ENCODE data around the gene BOLL. TPM values are rescaled to one million over a fixed set of nuclear protein-coding genes. Genes with fewer than 3 reads are reported as not detected.
"Not testable (repeated sequence)": the region's sequence is repeated elsewhere in the genome, so short reads cannot be mapped to it uniquely, and the experiment has no call there.

BOLL gene, protein sequence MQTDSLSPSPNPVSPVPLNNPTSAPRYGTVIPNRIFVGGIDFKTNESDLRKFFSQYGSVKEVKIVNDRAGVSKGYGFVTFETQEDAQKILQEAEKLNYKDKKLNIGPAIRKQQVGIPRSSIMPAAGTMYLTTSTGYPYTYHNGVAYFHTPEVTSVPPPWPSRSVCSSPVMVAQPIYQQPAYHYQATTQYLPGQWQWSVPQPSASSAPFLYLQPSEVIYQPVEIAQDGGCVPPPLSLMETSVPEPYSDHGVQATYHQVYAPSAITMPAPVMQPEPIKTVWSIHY
- not detected for total RNA-seq
- not detected for polyA plus RNA-seq

DNA sequence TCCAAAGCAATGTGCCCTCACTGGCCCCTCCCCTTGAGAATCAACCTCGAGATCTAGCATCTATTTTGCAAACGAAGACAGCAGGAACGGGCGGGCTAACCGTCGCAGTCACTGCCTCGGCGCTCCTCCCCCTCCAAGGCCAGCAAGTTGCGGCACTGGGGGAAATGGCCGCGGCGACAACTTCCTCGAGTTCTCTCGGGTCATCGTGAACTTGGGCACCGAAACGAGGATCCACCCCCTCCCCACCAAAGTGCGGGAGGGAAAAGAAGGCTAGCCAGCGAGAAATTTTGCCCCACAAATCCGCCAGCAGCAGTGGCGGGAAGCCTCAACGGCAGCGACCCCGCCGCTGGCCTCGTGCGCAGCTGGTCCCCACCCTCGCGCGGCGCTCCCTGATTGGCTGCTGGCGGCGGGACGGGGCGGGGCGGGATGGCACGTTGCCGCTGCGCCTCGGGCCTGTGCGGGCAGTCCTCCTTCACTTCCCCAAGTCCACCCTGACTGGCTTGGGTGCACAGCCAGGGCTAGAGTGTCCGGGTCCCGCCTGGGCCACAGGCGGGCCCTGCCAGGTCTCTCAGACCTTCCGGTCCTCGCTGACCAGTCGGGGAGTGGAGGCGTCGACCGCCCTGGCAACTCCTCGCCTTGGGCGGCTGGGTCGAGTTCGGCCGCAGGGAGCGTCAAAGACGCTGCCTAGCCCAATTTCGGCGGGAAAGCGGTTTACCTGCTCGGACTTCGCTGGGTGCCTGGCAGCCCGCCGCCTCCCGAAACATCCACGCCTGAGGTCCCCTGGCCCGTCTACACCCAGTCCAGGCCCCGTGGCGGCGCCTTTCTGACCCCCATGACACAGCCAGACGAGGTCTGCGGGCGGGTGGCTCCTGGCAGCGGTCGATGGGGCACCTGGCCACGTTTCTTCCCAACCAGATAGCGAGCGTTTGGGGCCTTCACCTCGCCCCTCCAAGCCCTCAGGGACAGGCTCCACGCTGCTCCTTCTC, at the start of gene BOLL:
Gene BOLL (minus strand): TSS at position 364 of the 986 bp plus-strand sequence. CDS start 3,469 bp downstream, outside the sequence.
- H3K9me3 Mint-ChIP-seq = no peaks in the 10 kb centered on the region
- peaks cover 10 to 14% of the 10 kb centered on the region in 2 donors for H3K27me3 Mint-ChIP-seq
- no peaks in the 10 kb centered on the region for H3K36me3 Mint-ChIP-seq
- intact Hi-C loops (cut with micrococcal nuclease) = no loop called here
- H3K4me3 ChIP-seq (ENCODE audit: low read length in 2 of 2) = peak within 1 kb of the TSS; percentile 36 to 51
- peak within 1 kb of the TSS; percentile 70 to 82 (median 74) for H3K4me3 Mint-ChIP-seq
- H3K4me1 Mint-ChIP-seq = peaks cover 0 to 1% (median 0%) of the 10 kb centered on the region in 4 donors
- H3K9me3 ChIP-seq (ENCODE audit: control insufficient read depth in 1 of 2, low read length in 2 of 2) = no peaks in the 10 kb centered on the region
- ChIA-PET POLR2A (ENCODE audit: partially characterized antibody) (no interaction called here), CTCF (ENCODE audit: partially characterized antibody) (no interaction called here)
- no peak for DNase-seq
- no peaks in the 10 kb centered on the region for H3K27me3 ChIP-seq (ENCODE audit: insufficient read depth, low read length)
- no peaks in the 10 kb centered on the region for H3K4me1 ChIP-seq (ENCODE audit: insufficient read depth, low read length)
- H3K36me3 ChIP-seq (ENCODE audit: insufficient read depth, low read length) = no peaks in the 10 kb centered on the region
- peak within 1 kb of the TSS in 2 of 7 donors; percentile 42 to 53 for H3K27ac Mint-ChIP-seq
- H3K27ac ChIP-seq (ENCODE audit: low read depth, low read length) = no peak within 1 kb of the TSS

DNA sequence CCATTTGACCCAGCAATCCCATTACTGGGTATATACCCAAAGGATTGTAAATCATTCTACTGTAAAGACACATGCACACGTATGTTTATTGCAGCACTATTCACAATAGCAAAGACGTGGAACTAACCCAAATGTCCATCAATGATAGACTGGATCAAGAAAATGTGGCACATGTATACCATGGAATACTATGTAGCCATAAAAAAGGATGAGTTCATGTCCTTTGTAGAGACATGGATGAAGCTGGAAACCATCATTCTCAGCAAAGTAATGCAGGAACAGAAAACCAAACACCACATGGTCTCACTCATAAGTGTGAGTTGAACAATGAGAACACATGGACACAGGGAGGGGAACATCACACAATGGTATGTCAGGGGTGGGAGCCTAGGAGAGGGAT, 49.7 kb upstream of the BOLL start:
- H3K4me1 ChIP-seq (ENCODE audit: insufficient read depth, low read length) = peaks cover 28% of the 10 kb centered on the region
- H3K27me3 ChIP-seq (ENCODE audit: insufficient read depth, low read length); H3K27ac ChIP-seq (ENCODE audit: low read depth, low read length); DNase-seq; H3K36me3 Mint-ChIP-seq; H3K36me3 ChIP-seq (ENCODE audit: insufficient read depth, low read length); H3K27me3 Mint-ChIP-seq; H3K4me3 Mint-ChIP-seq; H3K4me3 ChIP-seq (ENCODE audit: low read length in 2 of 2); H3K9me3 ChIP-seq (ENCODE audit: control insufficient read depth in 1 of 2, low read length in 2 of 2); intact Hi-C loops (cut with micrococcal nuclease); POLR2A ChIA-PET (ENCODE audit: partially characterized antibody): not testable (repeated sequence)
- CTCF ChIA-PET (ENCODE audit: partially characterized antibody) = interaction anchor here (2.1 kb wide), 1 partner anchor 21 kb away, joined by 4 read pairs; no protein-coding TSS in a partner anchor
- Mint-ChIP-seq H3K4me1 (peaks cover 22 to 38% (median 31%) of the 10 kb centered on the region in 4 donors), H3K27ac (peak overlapping the region in 2 of 7 donors; percentile 19 to 47), H3K9me3 (peaks cover 0 to 12% (median 7%) of the 10 kb centered on the region in 8 donors)

DNA sequence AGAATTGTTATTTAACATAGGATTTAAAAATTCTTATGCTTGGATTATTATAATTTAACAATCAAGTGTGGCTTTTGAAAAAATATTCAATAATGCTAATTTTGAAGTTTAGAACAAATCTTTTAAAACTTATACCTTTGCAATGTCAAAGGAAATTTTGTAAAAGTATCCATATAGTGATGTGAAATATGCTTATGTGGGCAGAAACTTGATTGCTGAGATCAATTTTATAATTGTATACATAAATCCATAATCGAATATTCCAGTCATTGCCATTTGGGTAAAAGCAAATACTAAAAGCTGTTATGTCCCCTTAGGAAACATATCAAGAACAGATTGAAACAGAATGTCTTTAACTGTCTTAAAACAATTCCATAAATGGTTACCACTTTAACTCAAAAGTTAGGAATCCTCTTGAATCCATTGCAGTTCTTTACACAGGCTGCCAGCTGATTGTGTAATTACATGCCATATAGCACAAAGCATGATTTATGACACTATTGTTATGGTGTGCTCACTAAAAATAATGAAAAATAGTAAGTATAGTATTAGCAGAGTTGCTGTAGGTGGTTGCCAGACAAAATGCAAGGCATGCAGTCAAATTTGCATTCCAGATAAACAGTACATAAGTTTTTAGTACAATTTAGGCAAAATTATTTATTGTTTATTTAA, 43.5 kb upstream of the BOLL start:
- H3K27me3 ChIP-seq (ENCODE audit: insufficient read depth, low read length) = no peaks in the 10 kb centered on the region
- H3K9me3 Mint-ChIP-seq = peaks cover 0 to 9% (median 5%) of the 10 kb centered on the region in 8 donors
- H3K9me3 ChIP-seq (ENCODE audit: control insufficient read depth in 1 of 2, low read length in 2 of 2) = no peaks in the 10 kb centered on the region
- no peaks in the 10 kb centered on the region for H3K4me1 ChIP-seq (ENCODE audit: insufficient read depth, low read length)
- intact Hi-C loops (cut with micrococcal nuclease) = no loop called here
- no peaks in the 10 kb centered on the region for H3K36me3 ChIP-seq (ENCODE audit: insufficient read depth, low read length)
- ChIA-PET CTCF (ENCODE audit: partially characterized antibody) (interaction anchor here (0.7 kb wide), 1 partner anchor 22 kb away, joined by 3 read pairs; no protein-coding TSS in a partner anchor), POLR2A (ENCODE audit: partially characterized antibody) (no interaction called here)
- no peak for DNase-seq
- no peak overlapping the region for H3K4me3 Mint-ChIP-seq
- H3K27ac Mint-ChIP-seq = no peak overlapping the region
- no peak overlapping the region for H3K27ac ChIP-seq (ENCODE audit: low read depth, low read length)
- H3K4me3 ChIP-seq (ENCODE audit: low read length in 2 of 2) = no peak overlapping the region
- H3K36me3 Mint-ChIP-seq = peaks cover 5 to 12% of the 10 kb centered on the region in 2 donors
- no peaks in the 10 kb centered on the region for H3K27me3 Mint-ChIP-seq
- peaks cover 1 to 13% (median 5%) of the 10 kb centered on the region in 4 donors for H3K4me1 Mint-ChIP-seq

DNA sequence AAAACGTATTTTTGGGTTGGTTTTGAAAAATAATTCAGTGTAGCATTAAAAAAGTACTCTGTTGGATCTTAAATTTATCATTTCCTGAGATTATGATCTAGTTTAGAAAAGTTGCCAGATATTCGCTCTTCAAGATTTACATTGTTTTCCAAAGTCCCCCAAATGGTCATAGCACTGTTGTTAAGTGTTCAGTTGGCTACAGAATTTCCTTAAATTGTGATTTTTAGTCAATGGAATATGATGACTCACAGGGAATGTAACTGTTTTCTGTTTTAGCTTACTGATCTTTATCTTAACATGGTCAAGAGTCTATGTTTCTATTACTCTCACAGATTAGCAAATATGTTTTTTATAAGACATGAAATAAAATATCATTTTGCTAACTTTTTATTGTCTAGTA, 42.5 kb upstream of the BOLL start:
- H3K9me3 ChIP-seq (ENCODE audit: control insufficient read depth in 1 of 2, low read length in 2 of 2) = no peaks in the 10 kb centered on the region
- DNase-seq = no peak
- no peak overlapping the region for H3K4me3 ChIP-seq (ENCODE audit: low read length in 2 of 2)
- no peak overlapping the region for H3K27ac ChIP-seq (ENCODE audit: low read depth, low read length)
- CTCF ChIA-PET (ENCODE audit: partially characterized antibody) = interaction anchor here (1.7 kb wide), 1 partner anchor 14 kb away, joined by 6 read pairs; no protein-coding TSS in a partner anchor
- H3K36me3 Mint-ChIP-seq = peaks cover 3 to 12% of the 10 kb centered on the region in 2 donors
- H3K4me1 Mint-ChIP-seq = peaks cover 3 to 13% (median 5%) of the 10 kb centered on the region in 4 donors
- H3K4me3 Mint-ChIP-seq = no peak overlapping the region
- POLR2A ChIA-PET (ENCODE audit: partially characterized antibody) = no interaction called here
- H3K36me3 ChIP-seq (ENCODE audit: insufficient read depth, low read length) = no peaks in the 10 kb centered on the region
- no peak overlapping the region for H3K27ac Mint-ChIP-seq
- H3K27me3 ChIP-seq (ENCODE audit: insufficient read depth, low read length) = no peaks in the 10 kb centered on the region
- intact Hi-C loops (cut with micrococcal nuclease) = no loop called here
- no peaks in the 10 kb centered on the region for H3K27me3 Mint-ChIP-seq
- H3K4me1 ChIP-seq (ENCODE audit: insufficient read depth, low read length) = no peaks in the 10 kb centered on the region
- H3K9me3 Mint-ChIP-seq = peaks cover 0 to 7% (median 5%) of the 10 kb centered on the region in 8 donors

DNA sequence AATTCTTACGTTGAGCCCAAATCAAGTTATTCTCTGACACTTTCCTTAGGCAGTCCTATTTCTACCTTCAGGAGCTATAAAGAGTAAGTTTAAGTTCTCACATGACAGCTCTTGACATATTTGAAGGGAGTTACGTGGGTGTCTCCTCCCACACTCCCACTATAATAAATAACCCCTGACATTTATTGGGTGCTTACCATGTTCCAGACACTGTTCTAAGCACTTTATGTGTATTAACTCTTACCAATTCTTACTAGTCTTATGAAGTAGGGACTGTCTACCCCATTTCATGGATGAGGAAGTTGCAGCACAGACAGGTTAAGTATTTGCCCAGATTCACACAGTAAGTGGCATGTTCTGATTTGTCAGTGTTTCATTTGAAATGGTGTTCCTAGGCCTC, 37.2 kb upstream of the BOLL start:
- H3K4me1 ChIP-seq (ENCODE audit: insufficient read depth, low read length) = no peaks in the 10 kb centered on the region
- Mint-ChIP-seq H3K27me3 (no peaks in the 10 kb centered on the region), H3K4me3 (no peak overlapping the region), H3K36me3 (peaks cover 1 to 27% of the 10 kb centered on the region in 2 donors), H3K9me3 (peaks cover 0 to 3% (median 0%) of the 10 kb centered on the region in 8 donors), H3K27ac (no peak overlapping the region), H3K4me1 (peaks cover 3 to 17% (median 4%) of the 10 kb centered on the region in 4 donors)
- H3K4me3 ChIP-seq (ENCODE audit: low read length in 2 of 2) = no peak overlapping the region
- no peaks in the 10 kb centered on the region for H3K9me3 ChIP-seq (ENCODE audit: control insufficient read depth in 1 of 2, low read length in 2 of 2)
- intact Hi-C loops (cut with micrococcal nuclease) = no loop called here
- ChIA-PET POLR2A (ENCODE audit: partially characterized antibody) (no interaction called here), CTCF (ENCODE audit: partially characterized antibody) (interaction anchor here (0.8 to 2.1 kb wide), 2 partner anchors 9 to 10 kb away, joined by 3 to 6 read pairs; no protein-coding TSS in a partner anchor)
- no peaks in the 10 kb centered on the region for H3K36me3 ChIP-seq (ENCODE audit: insufficient read depth, low read length)
- no peak overlapping the region for H3K27ac ChIP-seq (ENCODE audit: low read depth, low read length)
- no peak for DNase-seq
- no peaks in the 10 kb centered on the region for H3K27me3 ChIP-seq (ENCODE audit: insufficient read depth, low read length)

DNA sequence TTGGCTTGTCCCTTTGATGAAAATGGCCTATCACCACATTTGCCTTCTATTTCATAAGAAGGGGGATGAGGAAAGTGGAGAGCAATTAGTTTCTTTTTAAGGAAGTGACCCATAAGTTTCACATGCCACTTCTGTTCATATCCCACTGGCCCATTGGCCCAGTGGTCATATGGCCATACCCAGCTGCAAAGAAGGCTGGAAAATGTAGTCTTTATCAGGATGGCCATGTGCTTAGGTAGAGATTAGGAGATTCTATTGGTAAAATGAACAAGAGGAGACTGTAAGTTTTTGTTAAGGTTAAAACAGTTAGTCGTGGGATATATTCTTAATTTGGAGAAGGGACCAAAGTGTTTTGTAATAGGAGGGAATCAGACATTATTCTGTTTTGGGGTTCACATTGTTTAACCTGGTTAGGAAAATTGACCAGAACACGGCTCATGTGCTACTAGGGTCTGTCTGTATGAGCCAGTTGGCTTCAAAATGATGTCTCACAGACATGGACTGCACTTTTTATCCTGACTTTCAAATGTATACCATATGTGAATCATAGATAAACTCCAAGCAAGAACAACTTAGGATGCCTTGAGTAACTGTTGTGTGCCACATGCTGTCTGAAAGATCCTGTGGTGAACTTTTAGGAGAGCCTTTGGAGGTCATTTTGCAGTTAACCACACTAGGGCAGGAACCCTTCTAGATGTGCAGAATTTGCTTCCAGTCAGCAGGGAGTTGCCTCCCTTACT, 36.6 kb upstream of the BOLL start:
- Histone ChIP-seq H3K36me3 (ENCODE audit: insufficient read depth, low read length) (no peaks in the 10 kb centered on the region), H3K9me3 (ENCODE audit: control insufficient read depth in 1 of 2, low read length in 2 of 2) (no peaks in the 10 kb centered on the region), H3K27me3 (ENCODE audit: insufficient read depth, low read length) (no peaks in the 10 kb centered on the region), H3K4me1 (ENCODE audit: insufficient read depth, low read length) (no peaks in the 10 kb centered on the region), H3K27ac (ENCODE audit: low read depth, low read length) (no peak overlapping the region), H3K4me3 (ENCODE audit: low read length in 2 of 2) (no peak overlapping the region)
- ChIA-PET POLR2A (ENCODE audit: partially characterized antibody) (no interaction called here), CTCF (ENCODE audit: partially characterized antibody) (interaction anchor here (0.8 to 2.1 kb wide), 2 partner anchors 8 to 10 kb away, joined by 3 to 6 read pairs; no protein-coding TSS in a partner anchor)
- Mint-ChIP-seq H3K4me1 (peaks cover under 1 to 13% (median 3%) of the 10 kb centered on the region in 4 donors), H3K27me3 (no peaks in the 10 kb centered on the region), H3K4me3 (no peak overlapping the region), H3K36me3 (peaks cover 1 to 22% of the 10 kb centered on the region in 2 donors), H3K9me3 (peaks cover 0 to 3% (median 0%) of the 10 kb centered on the region in 8 donors), H3K27ac (no peak overlapping the region)
- no peak for DNase-seq
- intact Hi-C loops (cut with micrococcal nuclease) = no loop called here

All from CD4-positive, alpha-beta memory T cell (primary cell).